Vagina (tissue), 2 donors: ENCODE data around the gene ST7.

Experiments used
- CTCF ChIP-seq, 3 experiments: fragments of 450-650 bp in 2 of 3; fragments of 200-600 bp in 1 of 3; sonication (generic) in 1 of 3; IDR thresholded peaks; one replicate each; pipeline ENCODE4 v1.5.1; 2017 to 2019; ENCODE audit warnings: antibody characterized with exemption in 3 of 3, mild to moderate bottlenecking in 2 of 3, moderate library complexity in 2 of 3
- POLR2A ChIP-seq, 2 donors: fragments of 450-650 bp; IDR thresholded peaks; one replicate each; pipeline ENCODE4 v1.6.1; 2017; ENCODE audit warnings: antibody characterized with exemption in 2 of 2, mild to moderate bottlenecking in 2 of 2, moderate library complexity in 2 of 2

DNA sequence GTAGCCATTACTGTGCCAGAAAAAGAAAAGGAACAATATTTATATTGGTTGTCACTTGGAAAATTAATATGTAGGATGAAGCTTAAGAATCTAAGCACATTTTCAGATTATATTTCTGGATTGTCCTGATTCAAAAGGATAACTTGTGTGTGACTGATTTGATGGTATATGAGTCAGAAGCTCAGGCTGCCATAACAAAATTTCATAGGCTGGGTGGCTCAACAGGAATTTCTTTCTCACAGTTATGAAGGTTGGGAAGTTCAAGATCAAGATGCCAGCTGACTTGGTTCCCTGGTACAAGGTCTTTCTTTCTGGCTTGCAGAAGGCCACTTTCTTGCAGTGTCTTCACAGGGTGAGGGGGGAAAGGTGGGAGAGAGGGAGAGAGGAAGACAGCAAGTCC is 108.5 kb downstream of the ST7 start:
- TF ChIP-seq POLR2A (IDR thresholded peaks at IDR 0.05), result no peak
- no peak for TF ChIP-seq CTCF (IDR thresholded peaks at IDR 0.05)
